ENCODE data around the gene MAD1L1.

The MAD1L1 gene

GRCh38 chr7:1852517-1853430, 380.0 kb downstream of the MAD1L1 start:
- no peaks in the 10 kb centered on the region for H3K36me3 ChIP-seq (ENCODE audit: control insufficient read depth in 2 of 2, insufficient read depth in 2 of 2, low read length in 2 of 2)
- no peaks in the 10 kb centered on the region for H3K9me3 ChIP-seq (ENCODE audit: control insufficient read depth in 2 of 2, low read length in 2 of 2)
- H3K4me3 ChIP-seq (ENCODE audit: low read length in 2 of 2) = no peak overlapping the region
- H3K27ac ChIP-seq (ENCODE audit: low read depth in 2 of 2, low read length in 2 of 2) = no peak overlapping the region
- no peaks in the 10 kb centered on the region for H3K27me3 ChIP-seq (ENCODE audit: control insufficient read depth in 2 of 2, insufficient read depth in 2 of 2, low read length in 2 of 2)
- H3K4me1 ChIP-seq (ENCODE audit: control insufficient read depth in 2 of 2, insufficient read depth in 2 of 2, low read length in 2 of 2) = no peaks in the 10 kb centered on the region
- H3K9ac ChIP-seq (ENCODE audit: low read depth in 1 of 2, low read length in 2 of 2) = no peak overlapping the region

GRCh38 chr7:1851721-1852516, 380.8 kb downstream of the MAD1L1 start:
- Histone ChIP-seq H3K4me1 (ENCODE audit: control insufficient read depth in 2 of 2, insufficient read depth in 2 of 2, low read length in 2 of 2) (no peaks in the 10 kb centered on the region), H3K27ac (ENCODE audit: low read depth in 2 of 2, low read length in 2 of 2) (no peak overlapping the region), H3K27me3 (ENCODE audit: control insufficient read depth in 2 of 2, insufficient read depth in 2 of 2, low read length in 2 of 2) (no peaks in the 10 kb centered on the region)

GRCh38 chr7:1850976-1851571, 381.7 kb downstream of the MAD1L1 start:
- Histone ChIP-seq H3K27me3 (ENCODE audit: control insufficient read depth in 2 of 2, insufficient read depth in 2 of 2, low read length in 2 of 2) (no peaks in the 10 kb centered on the region), H3K9ac (ENCODE audit: low read depth in 1 of 2, low read length in 2 of 2) (no peak overlapping the region), H3K27ac (ENCODE audit: low read depth in 2 of 2, low read length in 2 of 2) (no peak overlapping the region), H3K4me3 (ENCODE audit: low read length in 2 of 2) (no peak overlapping the region), H3K4me1 (ENCODE audit: control insufficient read depth in 2 of 2, insufficient read depth in 2 of 2, low read length in 2 of 2) (no peaks in the 10 kb centered on the region), H3K36me3 (ENCODE audit: control insufficient read depth in 2 of 2, insufficient read depth in 2 of 2, low read length in 2 of 2) (no peaks in the 10 kb centered on the region), H3K9me3 (ENCODE audit: control insufficient read depth in 2 of 2, low read length in 2 of 2) (no peaks in the 10 kb centered on the region)

More at GRCh38 chr7:1851721-1852516, 380.8 kb downstream of the MAD1L1 start:
- Histone ChIP-seq H3K9ac (ENCODE audit: low read depth in 1 of 2, low read length in 2 of 2) (no peak overlapping the region), H3K36me3 (ENCODE audit: control insufficient read depth in 2 of 2, insufficient read depth in 2 of 2, low read length in 2 of 2) (no peaks in the 10 kb centered on the region), H3K9me3 (ENCODE audit: control insufficient read depth in 2 of 2, low read length in 2 of 2) (no peaks in the 10 kb centered on the region), H3K4me3 (ENCODE audit: low read length in 2 of 2) (no peak overlapping the region)

GRCh38 chr7:1850111-1850975, 382.4 kb downstream of the MAD1L1 start:
- no peaks in the 10 kb centered on the region for H3K27me3 ChIP-seq (ENCODE audit: control insufficient read depth in 2 of 2, insufficient read depth in 2 of 2, low read length in 2 of 2)
- H3K4me1 ChIP-seq (ENCODE audit: control insufficient read depth in 2 of 2, insufficient read depth in 2 of 2, low read length in 2 of 2) = no peaks in the 10 kb centered on the region
- no peaks in the 10 kb centered on the region for H3K9me3 ChIP-seq (ENCODE audit: control insufficient read depth in 2 of 2, low read length in 2 of 2)
- H3K36me3 ChIP-seq (ENCODE audit: control insufficient read depth in 2 of 2, insufficient read depth in 2 of 2, low read length in 2 of 2) = no peaks in the 10 kb centered on the region
- no peak overlapping the region for H3K9ac ChIP-seq (ENCODE audit: low read depth in 1 of 2, low read length in 2 of 2)
- H3K4me3 ChIP-seq (ENCODE audit: low read length in 2 of 2) = no peak overlapping the region
- H3K27ac ChIP-seq (ENCODE audit: low read depth in 2 of 2, low read length in 2 of 2) = no peak overlapping the region

- H3K9ac ChIP-seq (ENCODE audit: low read depth in 1 of 2, low read length in 2 of 2) = no peak overlapping the region
- no peak overlapping the region for H3K27ac ChIP-seq (ENCODE audit: low read depth in 2 of 2, low read length in 2 of 2)
- no peaks in the 10 kb centered on the region for H3K4me1 ChIP-seq (ENCODE audit: control insufficient read depth in 2 of 2, insufficient read depth in 2 of 2, low read length in 2 of 2)
- no peak overlapping the region for H3K4me3 ChIP-seq (ENCODE audit: low read length in 2 of 2)
- H3K36me3 ChIP-seq (ENCODE audit: control insufficient read depth in 2 of 2, insufficient read depth in 2 of 2, low read length in 2 of 2) = no peaks in the 10 kb centered on the region
- H3K27me3 ChIP-seq (ENCODE audit: control insufficient read depth in 2 of 2, insufficient read depth in 2 of 2, low read length in 2 of 2) = no peaks in the 10 kb centered on the region
- H3K9me3 ChIP-seq (ENCODE audit: control insufficient read depth in 2 of 2, low read length in 2 of 2) = no peaks in the 10 kb centered on the region
Measured at GRCh38 chr7:1849351-1850041, 383.2 kb downstream of the MAD1L1 start.

- Histone ChIP-seq H3K27ac (ENCODE audit: low read depth in 2 of 2, low read length in 2 of 2) (no peak overlapping the region), H3K4me3 (ENCODE audit: low read length in 2 of 2) (no peak overlapping the region)
Measured at GRCh38 chr7:1848911-1849311, 383.8 kb downstream of the MAD1L1 start.

GRCh38 chr7:1848013-1848640, 384.6 kb downstream of the MAD1L1 start:
- Histone ChIP-seq H3K9ac (ENCODE audit: low read depth in 1 of 2, low read length in 2 of 2) (no peak overlapping the region), H3K4me3 (ENCODE audit: low read length in 2 of 2) (no peak overlapping the region), H3K27me3 (ENCODE audit: control insufficient read depth in 2 of 2, insufficient read depth in 2 of 2, low read length in 2 of 2) (no peaks in the 10 kb centered on the region), H3K36me3 (ENCODE audit: control insufficient read depth in 2 of 2, insufficient read depth in 2 of 2, low read length in 2 of 2) (no peaks in the 10 kb centered on the region), H3K4me1 (ENCODE audit: control insufficient read depth in 2 of 2, insufficient read depth in 2 of 2, low read length in 2 of 2) (no peaks in the 10 kb centered on the region), H3K27ac (ENCODE audit: low read depth in 2 of 2, low read length in 2 of 2) (no peak overlapping the region), H3K9me3 (ENCODE audit: control insufficient read depth in 2 of 2, low read length in 2 of 2) (no peaks in the 10 kb centered on the region)

More at GRCh38 chr7:1848911-1849311, 383.8 kb downstream of the MAD1L1 start:
- Histone ChIP-seq H3K9ac (ENCODE audit: low read depth in 1 of 2, low read length in 2 of 2) (no peak overlapping the region), H3K9me3 (ENCODE audit: control insufficient read depth in 2 of 2, low read length in 2 of 2) (no peaks in the 10 kb centered on the region), H3K36me3 (ENCODE audit: control insufficient read depth in 2 of 2, insufficient read depth in 2 of 2, low read length in 2 of 2) (no peaks in the 10 kb centered on the region), H3K4me1 (ENCODE audit: control insufficient read depth in 2 of 2, insufficient read depth in 2 of 2, low read length in 2 of 2) (no peaks in the 10 kb centered on the region), H3K27me3 (ENCODE audit: control insufficient read depth in 2 of 2, insufficient read depth in 2 of 2, low read length in 2 of 2) (no peaks in the 10 kb centered on the region)

- no peak overlapping the region for H3K4me3 ChIP-seq (ENCODE audit: low read length in 2 of 2)
- no peaks in the 10 kb centered on the region for H3K27me3 ChIP-seq (ENCODE audit: control insufficient read depth in 2 of 2, insufficient read depth in 2 of 2, low read length in 2 of 2)
- no peaks in the 10 kb centered on the region for H3K4me1 ChIP-seq (ENCODE audit: control insufficient read depth in 2 of 2, insufficient read depth in 2 of 2, low read length in 2 of 2)
Measured at GRCh38 chr7:1847260-1848001, 385.3 kb downstream of the MAD1L1 start.

More at GRCh38 chr7:1847260-1848001, 385.3 kb downstream of the MAD1L1 start:
- Histone ChIP-seq H3K9ac (ENCODE audit: low read depth in 1 of 2, low read length in 2 of 2) (no peak overlapping the region), H3K9me3 (ENCODE audit: control insufficient read depth in 2 of 2, low read length in 2 of 2) (no peaks in the 10 kb centered on the region), H3K27ac (ENCODE audit: low read depth in 2 of 2, low read length in 2 of 2) (no peak overlapping the region), H3K36me3 (ENCODE audit: control insufficient read depth in 2 of 2, insufficient read depth in 2 of 2, low read length in 2 of 2) (no peaks in the 10 kb centered on the region)

Measured in mucosa of rectum (tissue), 2 donors.